Measurements from ENCODE around the gene KICS2.

- no peak for TF ChIP-seq POLR2A (IDR thresholded peaks at IDR 0.05; ENCODE audit: extremely low read depth, insufficient read length)
- TF ChIP-seq, protein P1, sequence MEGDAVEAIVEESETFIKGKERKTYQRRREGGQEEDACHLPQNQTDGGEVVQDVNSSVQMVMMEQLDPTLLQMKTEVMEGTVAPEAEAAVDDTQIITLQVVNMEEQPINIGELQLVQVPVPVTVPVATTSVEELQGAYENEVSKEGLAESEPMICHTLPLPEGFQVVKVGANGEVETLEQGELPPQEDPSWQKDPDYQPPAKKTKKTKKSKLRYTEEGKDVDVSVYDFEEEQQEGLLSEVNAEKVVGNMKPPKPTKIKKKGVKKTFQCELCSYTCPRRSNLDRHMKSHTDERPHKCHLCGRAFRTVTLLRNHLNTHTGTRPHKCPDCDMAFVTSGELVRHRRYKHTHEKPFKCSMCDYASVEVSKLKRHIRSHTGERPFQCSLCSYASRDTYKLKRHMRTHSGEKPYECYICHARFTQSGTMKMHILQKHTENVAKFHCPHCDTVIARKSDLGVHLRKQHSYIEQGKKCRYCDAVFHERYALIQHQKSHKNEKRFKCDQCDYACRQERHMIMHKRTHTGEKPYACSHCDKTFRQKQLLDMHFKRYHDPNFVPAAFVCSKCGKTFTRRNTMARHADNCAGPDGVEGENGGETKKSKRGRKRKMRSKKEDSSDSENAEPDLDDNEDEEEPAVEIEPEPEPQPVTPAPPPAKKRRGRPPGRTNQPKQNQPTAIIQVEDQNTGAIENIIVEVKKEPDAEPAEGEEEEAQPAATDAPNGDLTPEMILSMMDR (IDR thresholded peaks at IDR 0.05; ENCODE audit: low read depth, low read length): no peak
- TF ChIP-seq, protein P2, sequence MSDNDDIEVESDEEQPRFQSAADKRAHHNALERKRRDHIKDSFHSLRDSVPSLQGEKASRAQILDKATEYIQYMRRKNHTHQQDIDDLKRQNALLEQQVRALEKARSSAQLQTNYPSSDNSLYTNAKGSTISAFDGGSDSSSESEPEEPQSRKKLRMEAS (IDR thresholded peaks at IDR 0.05; ENCODE audit: low read depth, low read length): no peak
Measured at GRCh38 chr12:64175254-64175945, 46.7 kb downstream of the KICS2 start.

All from NB4 (cell line).